WTC11 (cell line): ENCODE measurements around the gene TSPAN18. TPM values are rescaled to one million over a fixed set of nuclear protein-coding genes. Genes with fewer than 3 reads are reported as not detected.
A peak's percentile ranks its signal among the peaks of the same experiment; 100 is the strongest.

Source experiments
- ATAC-seq: fragments of 200-7000 bp; cut with Tn5 transposase; 2 replicates; pipeline ENCODE4 v1.10.0; 2021; ENCODE audit warnings: mild to moderate bottlenecking, moderate library complexity
- CTCF ChIA-PET: fragments of 300-600 bp; sonication (Branson Sonifier 250); formaldehyde crosslinking; loops from one replicate; lab custom pipeline; 2021; ENCODE audit warnings: antibody characterized with exemption; lab: Charles Lee
- POLR2A ChIA-PET: fragments of 350-600 bp; sonication (Branson Sonifier 250); formaldehyde crosslinking; loops from one replicate; lab custom pipeline; 2021; ENCODE audit warnings: antibody characterized with exemption; lab: Charles Lee
- DNase-seq: peaks from one replicate; pipeline ENCODE4 v3.0.0; 2021; ENCODE audit warnings: low spot score
- H3K27ac Mint-ChIP-seq: 2 replicates; pipeline ENCODE4 v1.8.0; 2021; ENCODE audit warnings: mixed read lengths
- H3K27me3 Mint-ChIP-seq: 2 replicates; pipeline ENCODE4 v1.8.0; 2021; ENCODE audit warnings: low read depth, mild to moderate bottlenecking, moderate library complexity, mixed read lengths
- H3K36me3 Mint-ChIP-seq: 2 replicates; pipeline ENCODE4 v1.8.0; 2021; ENCODE audit warnings: mixed read lengths
- H3K4me1 Mint-ChIP-seq: 2 replicates; pipeline ENCODE4 v1.8.0; 2022; ENCODE audit warnings: mixed read lengths
- H3K4me3 Mint-ChIP-seq: 2 replicates; pipeline ENCODE4 v1.8.0; 2021; ENCODE audit warnings: mild to moderate bottlenecking, moderate library complexity, mixed read lengths
- H3K9me3 Mint-ChIP-seq: 2 replicates; pipeline ENCODE4 v1.8.0; 2021; ENCODE audit warnings: mixed read lengths
- ESRRA ChIP-seq: sonication (generic); formaldehyde crosslinking; IDR thresholded peaks from 2 replicates; pipeline ENCODE4 v1.8.1; 2022; ENCODE audit warnings: mild to moderate bottlenecking, missing genetic modification reagents, borderline replicate concordance
- NR1H2 ChIP-seq: sonication (generic); formaldehyde crosslinking; IDR thresholded peaks from 2 replicates; pipeline ENCODE4 v1.9.0; 2021; ENCODE audit warnings: mild to moderate bottlenecking, moderate library complexity, missing genetic modification reagents
- PRDM15 ChIP-seq: sonication (generic); formaldehyde crosslinking; IDR thresholded peaks from 2 replicates; pipeline ENCODE4 v1.8.0; 2022; ENCODE audit warnings: missing genetic modification reagents
- PRRX2 ChIP-seq: fragments of 250-450 bp; sonication (Bioruptor Pico); IDR thresholded peaks from 2 replicates; pipeline ENCODE4 v1.8.0; 2021; ENCODE audit warnings: mild to moderate bottlenecking
- TP53 ChIP-seq: sonication (generic); formaldehyde crosslinking; IDR thresholded peaks from 2 replicates; pipeline ENCODE4 v1.8.1; 2023; ENCODE audit warnings: mild to moderate bottlenecking, missing genetic modification reagents
- USF1 ChIP-seq: sonication (generic); formaldehyde crosslinking; IDR thresholded peaks from 2 replicates; pipeline ENCODE4 v1.8.0; 2022; ENCODE audit warnings: mild to moderate bottlenecking, missing genetic modification reagents
- USF2 ChIP-seq: sonication (generic); formaldehyde crosslinking; IDR thresholded peaks from 2 replicates; pipeline ENCODE4 v1.8.1; 2023; ENCODE audit warnings: mild to moderate bottlenecking, missing genetic modification reagents, moderate library complexity
- ZNF532 ChIP-seq: fragments of 250-450 bp; sonication (Bioruptor Pico); IDR thresholded peaks from 2 replicates; pipeline ENCODE4 v1.9.0; 2021; ENCODE audit warnings: mild to moderate bottlenecking, borderline replicate concordance
- total RNA-seq: library from RNA; stranded (reverse); gene quantifications from 3 replicates; pipeline ENCODE4 v1.2.3, GENCODE V29; 2021

TSPAN18 gene
- total RNA-seq, 1 experiment from 2014 or later = 44.7 TPM

- TF ChIP-seq ZNF532 (no peak), USF1 (CRISPR knock-in tag) (no peak), ESRRA (CRISPR knock-in tag) (no peak)
Observed at GRCh38 chr11:44819346-44819745, 92.6 kb downstream of the TSPAN18 start (continued).

GRCh38 chr11:44822369-44822768, 95.6 kb downstream of the TSPAN18 start:
- no peak for TF ChIP-seq TP53
- TF ChIP-seq NR1H2 (CRISPR knock-in tag) = no peak
- no peak for TF ChIP-seq ZNF532
- TF ChIP-seq PRRX2 (CRISPR knock-in tag) = no peak
- no peak for TF ChIP-seq PRDM15 (CRISPR knock-in tag)
- TF ChIP-seq USF2 (CRISPR knock-in tag) = peak; percentile 45; the same call in 1 of the 2 replicates
- no peak for TF ChIP-seq ESRRA (CRISPR knock-in tag)
- no peak overlapping the region for H3K27ac Mint-ChIP-seq

More at GRCh38 chr11:44822369-44822768, 95.6 kb downstream of the TSPAN18 start:
- Mint-ChIP-seq H3K4me1 (peaks cover 35% of the 10 kb centered on the region), H3K4me3 (no peak overlapping the region), H3K27me3 (peaks cover 23% of the 10 kb centered on the region), H3K9me3 (peaks cover 10% of the 10 kb centered on the region), H3K36me3 (peaks cover 14% of the 10 kb centered on the region)
- POLR2A ChIA-PET = no interaction called here
- CTCF ChIA-PET = interaction anchor here (0.5 to 5.3 kb wide), 22 partner anchors 10 to 779 kb away, joined by 3 to 36 read pairs (median 10); no protein-coding TSS in a partner anchor
- no peak for DNase-seq
- no peak for ATAC-seq
